Mesenchymal stem cell (in vitro differentiated cells and primary cell): ENCODE measurements around the gene OR4E1.

ENCODE experiments used
- DNase-seq: peaks from one replicate; pipeline ENCODE4 v3.0.0-alpha.2; 2013
- H2AFZ ChIP-seq: one replicate; pipeline ENCODE4 v1.6.1; 2013; ENCODE audit warnings: low read depth, mild to moderate bottlenecking, control low read depth, inconsistent platforms, low read length, moderate library complexity
- H2AK5ac ChIP-seq: 2 replicates; pipeline ENCODE4 v1.6.1; 2013; ENCODE audit warnings: low read length, moderate library complexity, mild to moderate bottlenecking, inconsistent platforms; ENCODE audit not compliant: severe bottlenecking
- H2BK120ac ChIP-seq: one replicate; pipeline ENCODE4 v1.6.1; 2013; ENCODE audit warnings: low read depth, mild to moderate bottlenecking, inconsistent platforms, low read length, moderate library complexity
- H2BK12ac ChIP-seq, 2 experiments: one replicate each; pipeline ENCODE4 v1.6.1; 2013; ENCODE audit warnings: inconsistent platforms in 2 of 2, low read length in 2 of 2, mild to moderate bottlenecking in 2 of 2, moderate library complexity in 2 of 2, control low read depth in 1 of 2
- H2BK15ac ChIP-seq: one replicate; pipeline ENCODE4 v1.6.1; 2013; ENCODE audit warnings: mild to moderate bottlenecking, low read depth, inconsistent platforms; ENCODE audit not compliant: poor library complexity, severe bottlenecking
- H2BK5ac ChIP-seq: 2 replicates; pipeline ENCODE4 v1.6.1; 2013; ENCODE audit warnings: low read depth, mild to moderate bottlenecking, low read length, control low read depth, inconsistent platforms; ENCODE audit not compliant: poor library complexity, severe bottlenecking
- H3K14ac ChIP-seq, 2 experiments: one replicate each; pipeline ENCODE4 v1.6.1; 2013; ENCODE audit warnings: inconsistent platforms in 2 of 2, low read length in 2 of 2, control low read depth in 1 of 2, mild to moderate bottlenecking in 1 of 2, moderate library complexity in 1 of 2
- H3K18ac ChIP-seq, 2 experiments: one replicate each; pipeline ENCODE4 v1.6.1; 2013; ENCODE audit warnings: inconsistent platforms in 2 of 2, low read length in 2 of 2, control low read depth in 1 of 2, low read depth in 1 of 2, mild to moderate bottlenecking in 1 of 2
- H3K23ac ChIP-seq, 2 experiments: one replicate each; pipeline ENCODE4 v1.6.1; 2013; ENCODE audit warnings: inconsistent platforms in 2 of 2, low read length in 2 of 2, mild to moderate bottlenecking in 2 of 2, moderate library complexity in 2 of 2, control low read depth in 1 of 2
- H3K27ac ChIP-seq: 2 replicates; pipeline ENCODE4 v1.5.1; 2013; ENCODE audit warnings: mild to moderate bottlenecking, moderate library complexity, low read length, control low read depth, inconsistent platforms; ENCODE audit not compliant: poor library complexity, severe bottlenecking
- H3K27me3 ChIP-seq, 2 experiments: 2 replicates each; pipeline versions ENCODE4 v1.6.1 to v1.7.0; 2013; ENCODE audit warnings: low read length in 2 of 2, mild to moderate bottlenecking in 2 of 2, moderate library complexity in 2 of 2, control low read depth in 1 of 2, inconsistent platforms in 1 of 2; ENCODE audit not compliant: control insufficient read depth in 1 of 2, insufficient read depth in 1 of 2
- H3K36me3 ChIP-seq, 2 experiments: 2 replicates each; pipeline versions ENCODE4 v1.6.1 to v1.7.0; 2013; ENCODE audit warnings: low read length in 2 of 2, control low read depth in 1 of 2, inconsistent platforms in 1 of 2, low read depth in 1 of 2, mild to moderate bottlenecking in 1 of 2; ENCODE audit not compliant: insufficient read depth in 2 of 2, control insufficient read depth in 1 of 2
- H3K4ac ChIP-seq, 2 experiments: one replicate each; pipeline ENCODE4 v1.6.1; 2013; ENCODE audit warnings: inconsistent platforms in 2 of 2, low read length in 2 of 2, mild to moderate bottlenecking in 2 of 2, moderate library complexity in 2 of 2, control low read depth in 1 of 2, low read depth in 1 of 2
- H3K4me1 ChIP-seq: 2 replicates; pipeline ENCODE4 v1.6.1; 2013; ENCODE audit warnings: low read depth, low read length, control low read depth; ENCODE audit not compliant: control insufficient read depth, insufficient read depth
- H3K4me2 ChIP-seq: 2 replicates; pipeline ENCODE4 v1.6.1; 2013; ENCODE audit warnings: low read length, mild to moderate bottlenecking, inconsistent platforms; ENCODE audit not compliant: poor library complexity, severe bottlenecking
- H3K4me3 ChIP-seq, 2 experiments: 2 replicates each; pipeline versions ENCODE4 v1.5.1 to v1.7.0; 2013; ENCODE audit warnings: low read length in 2 of 2, mild to moderate bottlenecking in 2 of 2, control low read depth in 1 of 2, low read depth in 1 of 2; ENCODE audit not compliant: insufficient read depth in 1 of 2
- H3K79me1 ChIP-seq: replicated peaks from 2 replicates; pipeline ENCODE4 v1.6.1; 2013; ENCODE audit warnings: mild to moderate bottlenecking, control low read depth, low read length, inconsistent platforms; ENCODE audit not compliant: poor library complexity, severe bottlenecking
- H3K9ac ChIP-seq: 2 replicates; pipeline ENCODE4 v1.7.0; 2013; ENCODE audit warnings: mild to moderate bottlenecking, low read length, moderate library complexity
- H3K9me3 ChIP-seq: 2 replicates; pipeline ENCODE4 v1.7.0; 2013; ENCODE audit warnings: mild to moderate bottlenecking, low read length; ENCODE audit not compliant: control insufficient read depth
- H4K8ac ChIP-seq: one replicate; pipeline ENCODE4 v1.6.1; 2013; ENCODE audit warnings: inconsistent platforms, mild to moderate bottlenecking, low read length, moderate library complexity
- H4K91ac ChIP-seq: one replicate; pipeline ENCODE4 v1.6.1; 2013; ENCODE audit warnings: mild to moderate bottlenecking, low read length, inconsistent platforms
- WGBS: methylation state at CpG from one replicate; pipeline ENCODE4 v1.1.7; 2013; ENCODE audit warnings: mixed read lengths; 5-methylcytosine and 5-hydroxymethylcytosine counted together

Gene OR4E1

GRCh38 chr14:21712036-21712435 lies 38.4 kb upstream of the OR4E1 start:
- Histone ChIP-seq H3K4me1 (no peaks in the 10 kb centered on the region), H4K8ac (no peak overlapping the region), H2BK12ac (no peak overlapping the region), H3K4me2 (no peak overlapping the region), H3K9me3 (no peaks in the 10 kb centered on the region), H3K14ac (no peak overlapping the region), H2BK15ac (no peak overlapping the region), H3K27ac (no peak overlapping the region), H3K4me3 (no peak overlapping the region), H3K27me3 (no peaks in the 10 kb centered on the region), H2AFZ (no peak overlapping the region), H2AK5ac (no peak overlapping the region), H3K9ac (no peak overlapping the region), H3K79me1 (no peaks in the 10 kb centered on the region), H2BK5ac (no peak overlapping the region), H3K23ac (no peak overlapping the region), H2BK120ac (no peak overlapping the region), H3K36me3 (no peaks in the 10 kb centered on the region), H3K18ac (no peak overlapping the region), H3K4ac (no peak overlapping the region), H4K91ac (no peak overlapping the region)
- 70% methylated on average over 2 of the region's 2 CpGs for WGBS
- no peak for DNase-seq

GRCh38 chr14:21711360-21711961 lies 37.8 kb upstream of the OR4E1 start:
- no peak overlapping the region for H3K18ac ChIP-seq
- no CpG with 5 or more reads among the region's 3 CpGs for WGBS

GRCh38 chr14:21704338-21704737 lies 30.7 kb upstream of the OR4E1 start:
- no peak overlapping the region for H2BK120ac ChIP-seq
- no peak overlapping the region for H3K4me2 ChIP-seq
- H3K18ac ChIP-seq = no peak overlapping the region
- H3K4me1 ChIP-seq = no peaks in the 10 kb centered on the region
- H3K79me1 ChIP-seq = no peaks in the 10 kb centered on the region
- no peaks in the 10 kb centered on the region for H3K27me3 ChIP-seq
- no peak overlapping the region for H2AK5ac ChIP-seq
- H2BK15ac ChIP-seq = no peak overlapping the region
- H3K9me3 ChIP-seq = peaks cover 12% of the 10 kb centered on the region
- DNase-seq = no peak
- H3K4ac ChIP-seq = no peak overlapping the region
- no peak overlapping the region for H2AFZ ChIP-seq
- no peak overlapping the region for H2BK12ac ChIP-seq
- H3K4me3 ChIP-seq = no peak overlapping the region
- H3K27ac ChIP-seq = no peak overlapping the region
- no peak overlapping the region for H4K91ac ChIP-seq
- no peaks in the 10 kb centered on the region for H3K36me3 ChIP-seq
- H2BK5ac ChIP-seq = no peak overlapping the region
- H3K23ac ChIP-seq = no peak overlapping the region
- H3K14ac ChIP-seq = no peak overlapping the region
- H4K8ac ChIP-seq = no peak overlapping the region
- no peak overlapping the region for H3K9ac ChIP-seq

More at GRCh38 chr14:21711360-21711961, 37.8 kb upstream of the OR4E1 start:
- H2AK5ac ChIP-seq = no peak overlapping the region
- no peak overlapping the region for H3K27ac ChIP-seq
- H3K4me2 ChIP-seq = no peak overlapping the region
- H2BK15ac ChIP-seq = no peak overlapping the region
- H3K27me3 ChIP-seq = no peaks in the 10 kb centered on the region
- no peak overlapping the region for H4K91ac ChIP-seq
- H3K4me3 ChIP-seq = no peak overlapping the region
- H3K23ac ChIP-seq = no peak overlapping the region
- no peak overlapping the region for H3K9ac ChIP-seq
- H3K9me3 ChIP-seq = peaks cover 3% of the 10 kb centered on the region
- peak; percentile 65 for DNase-seq
- H4K8ac ChIP-seq = no peak overlapping the region
- H3K14ac ChIP-seq = no peak overlapping the region
- H2AFZ ChIP-seq = no peak overlapping the region
- no peaks in the 10 kb centered on the region for H3K4me1 ChIP-seq
- H3K36me3 ChIP-seq = no peaks in the 10 kb centered on the region
- no peak overlapping the region for H3K4ac ChIP-seq
- H2BK5ac ChIP-seq = no peak overlapping the region
- H3K79me1 ChIP-seq = no peaks in the 10 kb centered on the region
- no peak overlapping the region for H2BK12ac ChIP-seq
- no peak overlapping the region for H2BK120ac ChIP-seq

GRCh38 chr14:21703357-21704326 lies 30.0 kb upstream of the OR4E1 start:
- H3K4ac ChIP-seq = no peak overlapping the region
- H2BK5ac ChIP-seq = no peak overlapping the region
- H4K91ac ChIP-seq = no peak overlapping the region
- H3K18ac ChIP-seq = no peak overlapping the region
- H2BK120ac ChIP-seq = no peak overlapping the region
- DNase-seq = peak; percentile 50
- H3K4me3 ChIP-seq = no peak overlapping the region
- H3K36me3 ChIP-seq = no peaks in the 10 kb centered on the region
- no peaks in the 10 kb centered on the region for H3K4me1 ChIP-seq
- no peak overlapping the region for H2BK15ac ChIP-seq
- H3K14ac ChIP-seq = no peak overlapping the region
- 73% methylated on average over 2 of the region's 2 CpGs for WGBS
- no peak overlapping the region for H3K9ac ChIP-seq
- H2AK5ac ChIP-seq = no peak overlapping the region
- H3K9me3 ChIP-seq = peaks cover 12% of the 10 kb centered on the region
- no peak overlapping the region for H2BK12ac ChIP-seq
- no peak overlapping the region for H3K27ac ChIP-seq
- no peaks in the 10 kb centered on the region for H3K79me1 ChIP-seq
- no peaks in the 10 kb centered on the region for H3K27me3 ChIP-seq
- H3K4me2 ChIP-seq = no peak overlapping the region
- no peak overlapping the region for H2AFZ ChIP-seq
- no peak overlapping the region for H3K23ac ChIP-seq
- no peak overlapping the region for H4K8ac ChIP-seq
